ENCODE data around the gene ATP5PD. TPM values are rescaled to one million over a fixed set of nuclear protein-coding genes. Genes with fewer than 3 reads are reported as not detected.

Gene ATP5PD
- total and polyA plus RNA-seq, 7 donors: 303 to 726 (median 480) TPM

- Histone ChIP-seq H3K4me3 (no peak overlapping the region), H3K4me1 (no peaks in the 10 kb centered on the region), H3K9me3 (no peaks in the 10 kb centered on the region), H3K27me3 (no peaks in the 10 kb centered on the region), H3K27ac (no peak overlapping the region), H3K36me3 (peaks cover 6 to 31% (median 23%) of the 10 kb centered on the region in 4 donors)
- DNase-seq: no peak
- intact Hi-C loops (cut with DNase I): no loop called here
- no peak for TF ChIP-seq POLR2AphosphoS5 (IDR thresholded peaks at IDR 0.05)
- no peak for TF ChIP-seq POLR2A (IDR thresholded peaks at IDR 0.05)
- TF ChIP-seq, protein P1, sequence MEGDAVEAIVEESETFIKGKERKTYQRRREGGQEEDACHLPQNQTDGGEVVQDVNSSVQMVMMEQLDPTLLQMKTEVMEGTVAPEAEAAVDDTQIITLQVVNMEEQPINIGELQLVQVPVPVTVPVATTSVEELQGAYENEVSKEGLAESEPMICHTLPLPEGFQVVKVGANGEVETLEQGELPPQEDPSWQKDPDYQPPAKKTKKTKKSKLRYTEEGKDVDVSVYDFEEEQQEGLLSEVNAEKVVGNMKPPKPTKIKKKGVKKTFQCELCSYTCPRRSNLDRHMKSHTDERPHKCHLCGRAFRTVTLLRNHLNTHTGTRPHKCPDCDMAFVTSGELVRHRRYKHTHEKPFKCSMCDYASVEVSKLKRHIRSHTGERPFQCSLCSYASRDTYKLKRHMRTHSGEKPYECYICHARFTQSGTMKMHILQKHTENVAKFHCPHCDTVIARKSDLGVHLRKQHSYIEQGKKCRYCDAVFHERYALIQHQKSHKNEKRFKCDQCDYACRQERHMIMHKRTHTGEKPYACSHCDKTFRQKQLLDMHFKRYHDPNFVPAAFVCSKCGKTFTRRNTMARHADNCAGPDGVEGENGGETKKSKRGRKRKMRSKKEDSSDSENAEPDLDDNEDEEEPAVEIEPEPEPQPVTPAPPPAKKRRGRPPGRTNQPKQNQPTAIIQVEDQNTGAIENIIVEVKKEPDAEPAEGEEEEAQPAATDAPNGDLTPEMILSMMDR (IDR thresholded peaks at IDR 0.05): no peak
- TF ChIP-seq EP300 (IDR thresholded peaks at IDR 0.05): no peak
- 77 to 79% methylated on average over 10 of the region's 10 CpGs for WGBS, 2 donors
Measured at GRCh38 chr17:75024686-75025397, 21.9 kb downstream of the ATP5PD start.

- no peak for TF ChIP-seq EP300 (IDR thresholded peaks at IDR 0.05)
- no peak for TF ChIP-seq POLR2A (IDR thresholded peaks at IDR 0.05)
- no peak for TF ChIP-seq POLR2AphosphoS5 (IDR thresholded peaks at IDR 0.05)
- TF ChIP-seq, protein P1 (IDR thresholded peaks at IDR 0.05): no peak
- H3K27me3 ChIP-seq: no peaks in the 10 kb centered on the region
- H3K36me3 ChIP-seq: peaks cover 6 to 64% (median 23%) of the 10 kb centered on the region in 4 donors
- H3K4me1 ChIP-seq: no peaks in the 10 kb centered on the region
- DNase-seq: no peak
- WGBS, 2 donors: 90 to 93% methylated on average over 19 of the region's 19 CpGs
- H3K27ac ChIP-seq: no peak overlapping the region
- intact Hi-C loops (cut with DNase I): no loop called here
- no peak overlapping the region for H3K4me3 ChIP-seq
- H3K9me3 ChIP-seq: no peaks in the 10 kb centered on the region
Measured at GRCh38 chr17:75020331-75021110, 26.2 kb downstream of the ATP5PD start.

DNA sequence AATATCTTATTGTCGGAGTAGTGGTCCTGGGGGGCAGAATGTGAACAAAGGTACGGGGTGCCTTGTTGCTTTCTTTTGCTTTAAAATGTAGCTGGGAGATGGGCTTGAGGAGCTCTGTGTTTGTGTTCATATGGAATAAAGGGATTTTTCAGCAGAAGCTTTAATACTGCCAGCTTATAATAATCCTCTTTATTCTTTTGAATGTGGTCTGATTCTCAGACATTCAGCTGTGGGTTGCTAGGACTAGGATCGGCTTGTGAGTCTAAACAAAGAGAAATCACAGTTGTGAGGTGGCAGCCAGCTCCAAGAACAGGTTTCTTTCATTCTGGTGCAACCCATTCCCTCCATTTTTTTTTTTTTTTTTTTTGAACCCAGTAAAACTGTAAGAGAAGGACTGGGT is 27.1 kb downstream of the ATP5PD start:
- Histone ChIP-seq H3K4me3 (no peak overlapping the region), H3K9me3 (no peaks in the 10 kb centered on the region), H3K27ac (no peak overlapping the region), H3K4me1 (no peaks in the 10 kb centered on the region), H3K27me3 (no peaks in the 10 kb centered on the region), H3K36me3 (peaks cover 6 to 64% (median 23%) of the 10 kb centered on the region in 4 donors)
- DNase-seq: no peak
- 97 to 99% methylated on average over 3 of the region's 3 CpGs for WGBS, 2 donors
- intact Hi-C loops (cut with DNase I): no loop called here
- no peak for TF ChIP-seq EP300 (IDR thresholded peaks at IDR 0.05)
- TF ChIP-seq POLR2A (IDR thresholded peaks at IDR 0.05): no peak
- no peak for TF ChIP-seq POLR2AphosphoS5 (IDR thresholded peaks at IDR 0.05)
- TF ChIP-seq, protein P1 (IDR thresholded peaks at IDR 0.05): no peak

GRCh38 chr17:75019146-75019545 is 27.6 kb downstream of the ATP5PD start:
- H3K36me3 ChIP-seq: peaks cover 6 to 64% (median 23%) of the 10 kb centered on the region in 4 donors
- intact Hi-C loops (cut with DNase I): no loop called here
- no peak overlapping the region for H3K27ac ChIP-seq
- H3K27me3 ChIP-seq: no peaks in the 10 kb centered on the region
- no peak overlapping the region for H3K4me3 ChIP-seq
- 93 to 95% methylated on average over 5 of the region's 5 CpGs for WGBS, 2 donors
- TF ChIP-seq EP300 (IDR thresholded peaks at IDR 0.05) (no peak), POLR2A (IDR thresholded peaks at IDR 0.05) (no peak), POLR2AphosphoS5 (IDR thresholded peaks at IDR 0.05) (no peak)
- TF ChIP-seq, protein P1 (IDR thresholded peaks at IDR 0.05): no peak
- no peaks in the 10 kb centered on the region for H3K4me1 ChIP-seq
- no peak for DNase-seq
- no peaks in the 10 kb centered on the region for H3K9me3 ChIP-seq

All from sigmoid colon (tissue), 7 donors.